H9 (cell line): ENCODE measurements around the gene PDLIM3. TPM values are rescaled to one million over a fixed set of nuclear protein-coding genes. Genes with fewer than 3 reads are reported as not detected.

Experiments
- DNase-seq: peaks from one replicate; pipeline ENCODE4 v3.0.0-alpha.2; 2017
- H2AFZ ChIP-seq: one replicate; pipeline ENCODE4 v1.6.1; 2013; ENCODE audit warnings: mild to moderate bottlenecking, low read length, control low read depth, moderate library complexity
- H2AK5ac ChIP-seq: 2 replicates; pipeline ENCODE4 v1.6.1; 2013; ENCODE audit warnings: low read length, control low read depth, mixed read lengths; ENCODE audit not compliant: insufficient read length
- H2BK120ac ChIP-seq: one replicate; pipeline ENCODE4 v1.6.1; 2013; ENCODE audit warnings: low read depth, mild to moderate bottlenecking, low read length, control low read depth, inconsistent platforms; ENCODE audit not compliant: poor library complexity, severe bottlenecking
- H2BK12ac ChIP-seq: 2 replicates; pipeline ENCODE4 v1.6.1; 2013; ENCODE audit warnings: low read length, control low read depth, mixed read lengths, low read depth; ENCODE audit not compliant: insufficient read length
- H2BK15ac ChIP-seq: 2 replicates; pipeline ENCODE4 v1.6.1; 2013; ENCODE audit warnings: low read depth, low read length, control low read depth
- H2BK20ac ChIP-seq: one replicate; pipeline ENCODE4 v1.6.1; 2013; ENCODE audit warnings: low read depth, mild to moderate bottlenecking, low read length, control low read depth, inconsistent platforms; ENCODE audit not compliant: poor library complexity, severe bottlenecking
- H2BK5ac ChIP-seq: 2 replicates; pipeline ENCODE4 v1.6.1; 2013; ENCODE audit warnings: low read length, control low read depth, mixed read lengths; ENCODE audit not compliant: insufficient read length
- H3K14ac ChIP-seq: 2 replicates; pipeline ENCODE4 v1.6.1; 2013; ENCODE audit warnings: low read length, control low read depth; ENCODE audit not compliant: insufficient read depth
- H3K18ac ChIP-seq: 2 replicates; pipeline ENCODE4 v1.6.1; 2013; ENCODE audit warnings: low read depth, mild to moderate bottlenecking, mixed read lengths, low read length, control low read depth; ENCODE audit not compliant: insufficient read length
- H3K23ac ChIP-seq: 2 replicates; pipeline ENCODE4 v1.6.1; 2013; ENCODE audit warnings: low read length, control low read depth, mixed read lengths, low read depth; ENCODE audit not compliant: insufficient read length
- H3K23me2 ChIP-seq: 2 replicates; pipeline ENCODE4 v1.6.1; 2013; ENCODE audit warnings: low read depth, mild to moderate bottlenecking, mixed read lengths, low read length, control low read depth; ENCODE audit not compliant: insufficient read length, poor library complexity, severe bottlenecking
- H3K27ac ChIP-seq: 2 replicates; pipeline ENCODE4 v1.5.1; 2013; ENCODE audit warnings: low read length, control low read depth, mixed read lengths, low read depth; ENCODE audit not compliant: insufficient read length
- H3K27me3 ChIP-seq: 2 replicates; pipeline ENCODE4 v1.6.1; 2013; ENCODE audit warnings: low read length, control low read depth, inconsistent platforms; ENCODE audit not compliant: insufficient read depth
- H3K4ac ChIP-seq: 2 replicates; pipeline ENCODE4 v1.6.1; 2013; ENCODE audit warnings: low read depth, mild to moderate bottlenecking, control low read depth, inconsistent platforms, low read length, moderate library complexity
- H3K4me1 ChIP-seq: 2 replicates; pipeline ENCODE4 v1.6.1; 2013; ENCODE audit warnings: low read length, control low read depth, inconsistent platforms; ENCODE audit not compliant: insufficient read depth
- H3K4me2 ChIP-seq: 2 replicates; pipeline ENCODE4 v1.6.1; 2013; ENCODE audit warnings: low read length, control low read depth, mixed read lengths; ENCODE audit not compliant: insufficient read length, insufficient read depth
- H3K56ac ChIP-seq: 2 replicates; pipeline ENCODE4 v1.6.1; 2013; ENCODE audit warnings: low read depth, mild to moderate bottlenecking, mixed read lengths, low read length, control low read depth; ENCODE audit not compliant: insufficient read length
- H3K79me1 ChIP-seq: 2 replicates; pipeline ENCODE4 v1.6.1; 2013; ENCODE audit warnings: low read depth, mild to moderate bottlenecking, moderate library complexity, low read length, control low read depth, inconsistent platforms; ENCODE audit not compliant: insufficient read depth, poor library complexity, severe bottlenecking
- H3K79me2 ChIP-seq: 2 replicates; pipeline ENCODE4 v1.6.1; 2013; ENCODE audit warnings: low read length, control low read depth, inconsistent platforms; ENCODE audit not compliant: insufficient read depth
- H3K9ac ChIP-seq: 2 replicates; pipeline ENCODE4 v1.6.1; 2013; ENCODE audit warnings: low read length, control low read depth, mixed read lengths; ENCODE audit not compliant: insufficient read length; ENCODE audit errors: extremely low read depth
- H3K9me3 ChIP-seq: one replicate; pipeline ENCODE4 v1.6.1; 2013; ENCODE audit warnings: low read depth, low read length, inconsistent platforms; ENCODE audit not compliant: control insufficient read depth
- H3T11ph ChIP-seq: one replicate; pipeline ENCODE4 v1.6.1; 2013; ENCODE audit warnings: mild to moderate bottlenecking, low read length, control low read depth, inconsistent platforms
- H4K20me1 ChIP-seq: one replicate; pipeline ENCODE4 v1.6.1; 2013; ENCODE audit not compliant: control insufficient read depth, insufficient read length, insufficient read depth
- H4K5ac ChIP-seq: 2 replicates; pipeline ENCODE4 v1.6.1; 2013; ENCODE audit warnings: low read depth, mild to moderate bottlenecking, mixed read lengths, low read length, control low read depth; ENCODE audit not compliant: insufficient read length
- H4K8ac ChIP-seq: replicated peaks from 2 replicates; pipeline ENCODE4 v1.6.1; 2013; ENCODE audit warnings: low read length, control low read depth, mixed read lengths, low read depth; ENCODE audit not compliant: insufficient read length
- H4K91ac ChIP-seq: 2 replicates; pipeline ENCODE4 v1.6.1; 2013; ENCODE audit warnings: low read depth, mild to moderate bottlenecking, moderate library complexity, mixed read lengths, low read length, control low read depth; ENCODE audit not compliant: insufficient read length
- H3K27ac Mint-ChIP-seq, 3 experiments: 2 replicates in 2 of 3; 3 replicates in 1 of 3; pipeline ENCODE4 v1.8.0; 2020 to 2021; ENCODE audit warnings: mixed read lengths in 3 of 3, mild to moderate bottlenecking in 1 of 3, moderate library complexity in 1 of 3
- H3K27me3 Mint-ChIP-seq: 2 replicates; pipeline ENCODE4 v1.8.0; 2021; ENCODE audit warnings: low read depth, mild to moderate bottlenecking, moderate library complexity, mixed read lengths
- H3K36me3 Mint-ChIP-seq, 3 experiments: 2 replicates in 2 of 3; 3 replicates in 1 of 3; pipeline ENCODE4 v1.8.0; 2020 to 2021; ENCODE audit warnings: low read depth in 3 of 3, mixed read lengths in 3 of 3; ENCODE audit not compliant: insufficient read depth in 1 of 3
- H3K4me1 Mint-ChIP-seq, 2 experiments: 2 replicates each; pipeline ENCODE4 v1.8.0; 2020; ENCODE audit warnings: mixed read lengths in 2 of 2
- H3K4me3 Mint-ChIP-seq, 2 experiments: 2 replicates in 1 of 2; 3 replicates in 1 of 2; pipeline ENCODE4 v1.8.0; 2020 to 2021; ENCODE audit warnings: mild to moderate bottlenecking in 2 of 2, mixed read lengths in 2 of 2, moderate library complexity in 1 of 2
- H3K9me3 Mint-ChIP-seq, 2 experiments: 2 replicates in 1 of 2; 3 replicates in 1 of 2; pipeline ENCODE4 v1.8.0; 2020; ENCODE audit warnings: mild to moderate bottlenecking in 2 of 2, mixed read lengths in 2 of 2, moderate library complexity in 1 of 2
- whole genome bisulfite sequencing: extraction: QIAGEN DNeasy Blood & Tissue Kit; methylation state at CpG from one replicate; pipeline ENCODE4 v1.1.7; 2013; ENCODE audit warnings: missing lambda C conversion rate, low lambda C conversion rate, mixed read lengths; ENCODE audit not compliant: insufficient read length; ENCODE audit errors: extremely low coverage; 5-methylcytosine and 5-hydroxymethylcytosine counted together
- total RNA-seq: library from RNA; stranded (reverse); gene quantifications from 2 replicates; pipeline ENCODE4 v1.2.1, GENCODE V29; 2021
- TF ChIP-seq, protein P1 (sequence below): fragments of 200-600 bp; sonication (generic); conservative IDR thresholded peaks from 3 replicates; pipeline ENCODE4 v1.8.0; 2021; ENCODE audit warnings: antibody characterized with exemption, mild to moderate bottlenecking

The PDLIM3 gene
- total RNA-seq, 1 experiment from 2014 or later, result 12.0 TPM

DNA sequence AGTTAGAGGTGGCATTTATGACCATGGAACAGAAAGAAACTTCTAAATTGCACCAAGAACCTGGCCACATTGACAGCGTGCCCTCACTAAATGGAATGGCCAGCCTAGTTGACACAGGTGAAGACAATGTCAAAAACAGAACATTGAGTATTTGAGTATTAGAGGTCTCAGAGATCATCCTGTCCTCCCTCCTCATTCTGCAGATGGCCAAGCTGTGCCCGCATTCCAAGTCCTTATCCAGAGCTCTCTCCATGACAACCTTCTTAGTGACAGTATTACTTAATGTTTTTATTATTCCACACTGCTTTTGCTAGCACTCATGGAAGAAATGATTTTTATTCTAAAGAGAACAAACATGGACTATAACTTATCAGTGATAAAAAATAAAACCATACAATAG is 53.9 kb downstream of the PDLIM3 start:
- H4K20me1 ChIP-seq, result no peaks in the 10 kb centered on the region
- no peak for DNase-seq
- H4K91ac ChIP-seq, result no peak overlapping the region
- peaks cover 76% of the 10 kb centered on the region for H3K27me3 Mint-ChIP-seq
- H3K14ac ChIP-seq, result no peak overlapping the region
- no peak overlapping the region for H3K4me3 Mint-ChIP-seq
- no peaks in the 10 kb centered on the region for H3K23me2 ChIP-seq
- H3K23ac ChIP-seq, result no peak overlapping the region
- no peaks in the 10 kb centered on the region for H3K4me1 ChIP-seq
- H2BK120ac ChIP-seq, result no peak overlapping the region
- H2BK5ac ChIP-seq, result no peak overlapping the region
- no peak overlapping the region for H3T11ph ChIP-seq
- H3K4ac ChIP-seq, result no peak overlapping the region
- H3K27ac ChIP-seq, result no peak overlapping the region
- no peak overlapping the region for H2AK5ac ChIP-seq
- peaks cover 24% of the 10 kb centered on the region for H3K27me3 ChIP-seq
- H3K4me1 Mint-ChIP-seq, result peaks cover 12 to 26% of the 10 kb centered on the region in 2 experiments
- no peak overlapping the region for H3K56ac ChIP-seq
- no peaks in the 10 kb centered on the region for H3K9me3 ChIP-seq
- TF ChIP-seq, protein P1, sequence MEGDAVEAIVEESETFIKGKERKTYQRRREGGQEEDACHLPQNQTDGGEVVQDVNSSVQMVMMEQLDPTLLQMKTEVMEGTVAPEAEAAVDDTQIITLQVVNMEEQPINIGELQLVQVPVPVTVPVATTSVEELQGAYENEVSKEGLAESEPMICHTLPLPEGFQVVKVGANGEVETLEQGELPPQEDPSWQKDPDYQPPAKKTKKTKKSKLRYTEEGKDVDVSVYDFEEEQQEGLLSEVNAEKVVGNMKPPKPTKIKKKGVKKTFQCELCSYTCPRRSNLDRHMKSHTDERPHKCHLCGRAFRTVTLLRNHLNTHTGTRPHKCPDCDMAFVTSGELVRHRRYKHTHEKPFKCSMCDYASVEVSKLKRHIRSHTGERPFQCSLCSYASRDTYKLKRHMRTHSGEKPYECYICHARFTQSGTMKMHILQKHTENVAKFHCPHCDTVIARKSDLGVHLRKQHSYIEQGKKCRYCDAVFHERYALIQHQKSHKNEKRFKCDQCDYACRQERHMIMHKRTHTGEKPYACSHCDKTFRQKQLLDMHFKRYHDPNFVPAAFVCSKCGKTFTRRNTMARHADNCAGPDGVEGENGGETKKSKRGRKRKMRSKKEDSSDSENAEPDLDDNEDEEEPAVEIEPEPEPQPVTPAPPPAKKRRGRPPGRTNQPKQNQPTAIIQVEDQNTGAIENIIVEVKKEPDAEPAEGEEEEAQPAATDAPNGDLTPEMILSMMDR, result no peak
- H4K8ac ChIP-seq, result no peak overlapping the region
- no peak overlapping the region for H3K9ac ChIP-seq
- no peak overlapping the region for H2BK12ac ChIP-seq
- H3K36me3 Mint-ChIP-seq, result no peaks in the 10 kb centered on the region
- H4K5ac ChIP-seq, result no peak overlapping the region
- no CpG with 5 or more reads among the region's 2 CpGs for WGBS
- no peaks in the 10 kb centered on the region; a peak in 2 of 5 replicates for H3K9me3 Mint-ChIP-seq
- H2BK15ac ChIP-seq, result no peak overlapping the region
- no peaks in the 10 kb centered on the region for H3K79me1 ChIP-seq
- no peaks in the 10 kb centered on the region for H3K79me2 ChIP-seq
- no peak overlapping the region for H2BK20ac ChIP-seq
- H3K27ac Mint-ChIP-seq, result no peak overlapping the region
- no peak overlapping the region for H2AFZ ChIP-seq
- H3K18ac ChIP-seq, result no peak overlapping the region
- no peak overlapping the region for H3K4me2 ChIP-seq
